Adipocyte (in vitro differentiated cells): ENCODE measurements around the gene SLC18A2.
A peak's percentile ranks its signal among the peaks of the same experiment; 100 is the strongest.

Experiments
- DNase-seq: peaks from one replicate; pipeline ENCODE4 v3.0.0-alpha.2; 2015; ENCODE audit warnings: low read depth
- H3K27me3 ChIP-seq: replicated peaks from 2 replicates; pipeline ENCODE4 v1.7.0; 2013; ENCODE audit warnings: mild to moderate bottlenecking, low read length, moderate library complexity; ENCODE audit not compliant: control insufficient read depth, insufficient read depth
- H3K36me3 ChIP-seq: 2 replicates; pipeline ENCODE4 v1.7.0; 2013; ENCODE audit warnings: low read length, mild to moderate bottlenecking, moderate library complexity; ENCODE audit not compliant: control insufficient read depth, insufficient read depth, severe bottlenecking
- H3K4me1 ChIP-seq: 2 replicates; pipeline ENCODE4 v1.7.0; 2013; ENCODE audit warnings: mild to moderate bottlenecking, low read length, moderate library complexity; ENCODE audit not compliant: control insufficient read depth, insufficient read depth
- H3K4me3 ChIP-seq: 2 replicates; pipeline ENCODE4 v1.7.0; 2013; ENCODE audit warnings: mild to moderate bottlenecking, low read length, moderate library complexity
- H3K9ac ChIP-seq: 2 replicates; pipeline ENCODE4 v1.7.0; 2013; ENCODE audit warnings: mild to moderate bottlenecking, low read length, moderate library complexity
- H3K9me3 ChIP-seq: 2 replicates; pipeline ENCODE4 v1.7.0; 2013; ENCODE audit warnings: mild to moderate bottlenecking, low read length, moderate library complexity; ENCODE audit not compliant: control insufficient read depth

The SLC18A2 gene

GRCh38 chr10:117239721-117240620 is 943 bp upstream of the SLC18A2 start:
- no peak for DNase-seq
- H3K4me1 ChIP-seq = no peaks in the 10 kb centered on the region
- H3K36me3 ChIP-seq = no peaks in the 10 kb centered on the region
- H3K9ac ChIP-seq = no peak overlapping the region
- peaks cover 57% of the 10 kb centered on the region for H3K27me3 ChIP-seq
- H3K4me3 ChIP-seq = no peak overlapping the region
- no peaks in the 10 kb centered on the region for H3K9me3 ChIP-seq

DNA sequence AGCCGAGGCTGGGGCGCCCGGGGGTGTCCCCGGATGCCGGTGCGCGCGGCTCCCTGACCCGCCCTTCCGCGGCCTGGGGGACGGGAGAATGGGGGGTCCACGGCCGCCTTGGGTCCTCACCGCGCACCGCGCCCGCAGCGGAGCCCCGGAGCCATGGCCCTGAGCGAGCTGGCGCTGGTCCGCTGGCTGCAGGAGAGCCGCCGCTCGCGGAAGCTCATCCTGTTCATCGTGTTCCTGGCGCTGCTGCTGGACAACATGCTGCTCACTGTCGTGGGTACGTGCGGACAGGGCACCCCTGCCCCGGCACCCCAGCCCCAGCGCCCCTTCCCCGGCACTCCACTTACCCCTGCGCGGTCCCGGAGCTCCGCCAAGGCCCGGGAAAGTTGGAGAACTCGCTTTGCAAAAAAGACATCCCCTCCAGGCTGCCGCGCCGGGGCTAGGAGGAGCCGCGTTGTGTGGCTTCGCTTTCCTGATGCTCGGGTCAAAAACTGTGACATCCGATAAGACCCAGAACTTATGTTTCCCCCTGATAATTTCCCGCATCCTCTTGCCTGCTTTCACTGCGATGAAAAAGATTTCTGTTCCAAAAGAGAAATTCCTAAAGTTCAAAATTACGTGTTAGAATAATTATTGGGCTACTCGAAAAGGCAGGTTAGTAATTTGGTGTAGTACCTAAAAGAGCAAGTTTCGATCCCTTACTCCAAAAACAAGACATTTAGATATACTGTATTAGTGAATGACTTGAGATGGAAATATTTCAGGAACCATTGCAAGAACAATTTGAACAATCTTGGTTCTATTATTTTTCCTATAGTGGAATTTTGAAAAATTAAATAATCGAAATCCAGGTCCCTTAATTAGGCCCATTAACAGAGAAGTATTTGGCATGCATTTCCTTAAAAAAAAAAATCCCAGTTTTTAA is 888 bp downstream of the SLC18A2 start:
- H3K36me3 ChIP-seq = no peaks in the 10 kb centered on the region
- H3K9me3 ChIP-seq = no peaks in the 10 kb centered on the region
- no peak overlapping the region for H3K4me3 ChIP-seq
- H3K27me3 ChIP-seq = peaks cover 44% of the 10 kb centered on the region
- DNase-seq = peak; percentile 5
- no peaks in the 10 kb centered on the region for H3K4me1 ChIP-seq
- H3K9ac ChIP-seq = no peak overlapping the region

DNA sequence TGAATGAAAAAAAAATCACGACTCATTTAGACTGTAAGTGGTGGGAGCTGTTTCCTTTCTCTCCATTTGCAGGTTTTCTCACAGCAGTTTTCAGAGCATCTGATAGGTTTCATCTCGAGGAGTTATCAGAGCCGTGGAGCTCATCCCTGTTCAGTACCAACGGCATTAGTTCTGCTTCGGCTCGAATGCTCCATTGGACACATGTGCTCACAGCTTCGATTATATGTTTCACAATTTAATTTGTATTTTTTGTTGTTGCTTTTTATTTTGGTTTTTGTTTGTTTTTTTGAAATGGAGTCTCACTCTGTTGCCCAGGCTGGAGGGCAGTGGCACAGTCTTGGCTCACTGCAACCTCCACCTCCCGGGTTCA is 1.5 kb downstream of the SLC18A2 start:
- DNase-seq = no peak
- no peaks in the 10 kb centered on the region for H3K36me3 ChIP-seq
- H3K9ac ChIP-seq = no peak overlapping the region
- no peak overlapping the region for H3K4me3 ChIP-seq
- no peaks in the 10 kb centered on the region for H3K9me3 ChIP-seq
- no peaks in the 10 kb centered on the region for H3K4me1 ChIP-seq
- H3K27me3 ChIP-seq = peaks cover 37% of the 10 kb centered on the region

- no peak overlapping the region for H3K9ac ChIP-seq
- H3K4me1 ChIP-seq = peaks cover 13% of the 10 kb centered on the region
- no peaks in the 10 kb centered on the region for H3K36me3 ChIP-seq
- DNase-seq = no peak
- peaks cover 23% of the 10 kb centered on the region for H3K27me3 ChIP-seq
- no peaks in the 10 kb centered on the region for H3K9me3 ChIP-seq
- H3K4me3 ChIP-seq = no peak overlapping the region
These were observed 6.2 kb downstream of the SLC18A2 start for GRCh38 chr10:117246997-117247671.

- H3K27me3 ChIP-seq = peaks cover 19% of the 10 kb centered on the region
These were observed 8.0 kb downstream of the SLC18A2 start for GRCh38 chr10:117248750-117249465.

DNA sequence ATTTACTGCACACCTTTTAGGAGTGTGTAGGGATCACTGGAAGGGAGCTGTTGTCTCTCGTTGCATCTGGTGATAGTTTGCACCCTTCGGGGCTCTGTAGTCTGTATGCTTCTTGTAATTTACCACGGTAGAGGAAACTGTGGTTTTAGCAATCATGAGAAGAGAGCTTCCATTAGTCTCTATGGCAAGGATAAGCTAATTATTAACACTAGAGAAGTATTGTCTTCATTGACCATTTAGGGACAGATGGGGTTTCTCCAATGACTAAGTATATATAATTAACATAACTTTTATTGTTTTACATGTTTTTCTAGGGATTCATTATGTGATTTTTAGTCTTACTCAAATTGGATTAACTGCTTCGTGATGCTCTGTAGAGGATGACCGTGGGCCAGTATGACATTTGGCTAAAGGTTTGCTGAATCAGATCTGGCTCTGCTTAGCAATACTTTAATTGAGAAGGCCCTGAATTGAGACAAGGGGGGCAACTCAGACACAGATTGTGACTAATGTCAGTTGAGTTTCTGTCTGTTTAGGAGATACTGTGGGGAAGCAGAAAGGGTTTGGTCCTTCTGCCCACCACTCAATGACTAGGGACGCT is 8.7 kb downstream of the SLC18A2 start:
- Histone ChIP-seq H3K9ac (no peak overlapping the region), H3K9me3 (no peaks in the 10 kb centered on the region), H3K4me3 (no peak overlapping the region), H3K4me1 (peaks cover 18% of the 10 kb centered on the region), H3K27me3 (peaks cover 19% of the 10 kb centered on the region), H3K36me3 (no peaks in the 10 kb centered on the region)
- no peak for DNase-seq

More at GRCh38 chr10:117248750-117249465, 8.0 kb downstream of the SLC18A2 start:
- H3K9ac ChIP-seq = no peak overlapping the region
- H3K36me3 ChIP-seq = no peaks in the 10 kb centered on the region
- peak; percentile 13 for DNase-seq
- peaks cover 18% of the 10 kb centered on the region for H3K4me1 ChIP-seq
- H3K4me3 ChIP-seq = no peak overlapping the region
- no peaks in the 10 kb centered on the region for H3K9me3 ChIP-seq

- Histone ChIP-seq H3K4me1 (peaks cover 18% of the 10 kb centered on the region), H3K27me3 (peaks cover 11% of the 10 kb centered on the region), H3K36me3 (no peaks in the 10 kb centered on the region), H3K9me3 (no peaks in the 10 kb centered on the region), H3K4me3 (no peak overlapping the region), H3K9ac (no peak overlapping the region)
- no peak for DNase-seq
These were observed 9.5 kb downstream of the SLC18A2 start for GRCh38 chr10:117250411-117250810.

DNA sequence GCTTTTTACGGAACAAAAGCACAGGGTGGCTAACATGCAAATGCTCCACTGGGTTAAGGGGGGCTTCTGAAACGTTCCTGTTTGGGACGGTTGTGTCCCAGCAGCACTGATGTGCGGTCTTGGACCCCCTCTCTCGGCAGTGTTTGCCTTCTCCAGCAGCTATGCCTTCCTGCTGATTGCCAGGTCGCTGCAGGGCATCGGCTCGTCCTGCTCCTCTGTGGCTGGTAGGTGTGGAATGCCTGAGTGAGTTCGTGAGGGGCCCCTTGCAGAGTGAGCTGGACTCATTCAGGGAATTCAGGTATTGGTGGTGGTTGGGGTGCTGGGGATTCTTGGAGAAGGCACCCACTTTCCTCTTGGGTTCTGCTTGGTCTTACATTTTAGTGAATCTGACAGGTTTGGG is 13.0 kb downstream of the SLC18A2 start:
- Histone ChIP-seq H3K4me3 (no peak overlapping the region), H3K27me3 (peaks cover 29% of the 10 kb centered on the region), H3K4me1 (peaks cover 18% of the 10 kb centered on the region), H3K36me3 (no peaks in the 10 kb centered on the region), H3K9ac (no peak overlapping the region), H3K9me3 (no peaks in the 10 kb centered on the region)
- no peak for DNase-seq

- H3K9ac ChIP-seq = no peak overlapping the region
- no peak for DNase-seq
- H3K36me3 ChIP-seq = no peaks in the 10 kb centered on the region
- H3K4me3 ChIP-seq = no peak overlapping the region
- H3K9me3 ChIP-seq = no peaks in the 10 kb centered on the region
- H3K27me3 ChIP-seq = peaks cover 32% of the 10 kb centered on the region
- peaks cover 13% of the 10 kb centered on the region for H3K4me1 ChIP-seq
These were observed 13.4 kb downstream of the SLC18A2 start for GRCh38 chr10:117254338-117254737.
